ENCODE measurements around the gene MARK3. TPM values are rescaled to one million over a fixed set of nuclear protein-coding genes. Genes with fewer than 3 reads are reported as not detected.

The MARK3 gene
- total RNA-seq, 1 experiment from 2014 or later: 83.9 TPM

GRCh38 chr14:103495854-103496253, 110.6 kb downstream of the MARK3 start:
- no peaks in the 10 kb centered on the region for H3K9me3 ChIP-seq (replicated peaks)
- peaks cover 55% of the 10 kb centered on the region for H3K36me3 ChIP-seq
- no peak overlapping the region for H3K4me3 ChIP-seq
- H3K27me3 ChIP-seq: no peaks in the 10 kb centered on the region
- no peaks in the 10 kb centered on the region for H3K4me1 ChIP-seq
- no peak overlapping the region for H3K27ac ChIP-seq
- DNase-seq: no peak

GRCh38 chr14:103496776-103497175, 111.6 kb downstream of the MARK3 start:
- Histone ChIP-seq H3K4me1 (no peaks in the 10 kb centered on the region), H3K27ac (no peak overlapping the region), H3K27me3 (no peaks in the 10 kb centered on the region), H3K4me3 (no peak overlapping the region), H3K36me3 (peaks cover 58% of the 10 kb centered on the region), H3K9me3 (replicated peaks) (no peaks in the 10 kb centered on the region)
- DNase-seq: no peak

- Histone ChIP-seq H3K27me3 (no peaks in the 10 kb centered on the region), H3K27ac (no peak overlapping the region), H3K36me3 (peaks cover 62% of the 10 kb centered on the region), H3K4me3 (no peak overlapping the region), H3K9me3 (replicated peaks) (no peaks in the 10 kb centered on the region), H3K4me1 (no peaks in the 10 kb centered on the region)
- no peak for DNase-seq
These were observed 114.5 kb downstream of the MARK3 start for GRCh38 chr14:103499709-103500108.

- H3K36me3 ChIP-seq: peaks cover 62% of the 10 kb centered on the region
- DNase-seq: peak; percentile 88 to 94
These were observed 115.2 kb downstream of the MARK3 start for GRCh38 chr14:103500148-103500990.

GRCh38 chr14:103501041-103501870, 116.0 kb downstream of the MARK3 start:
- Histone ChIP-seq H3K27me3 (no peaks in the 10 kb centered on the region), H3K4me3 (no peak overlapping the region), H3K4me1 (no peaks in the 10 kb centered on the region), H3K9me3 (replicated peaks) (no peaks in the 10 kb centered on the region), H3K27ac (no peak overlapping the region), H3K36me3 (peaks cover 62% of the 10 kb centered on the region)
- peak in 1 of 2 experiments; percentile 26 for DNase-seq

More at GRCh38 chr14:103500148-103500990, 115.2 kb downstream of the MARK3 start:
- no peak overlapping the region for H3K4me3 ChIP-seq
- no peaks in the 10 kb centered on the region for H3K27me3 ChIP-seq
- no peak overlapping the region for H3K27ac ChIP-seq
- H3K9me3 ChIP-seq (replicated peaks): no peaks in the 10 kb centered on the region
- H3K4me1 ChIP-seq: no peaks in the 10 kb centered on the region

- Histone ChIP-seq H3K27ac (no peak overlapping the region), H3K9me3 (replicated peaks) (no peaks in the 10 kb centered on the region), H3K4me3 (no peak overlapping the region), H3K4me1 (no peaks in the 10 kb centered on the region), H3K36me3 (peaks cover 58% of the 10 kb centered on the region), H3K27me3 (no peaks in the 10 kb centered on the region)
- no peak for DNase-seq
These were observed 116.9 kb downstream of the MARK3 start for GRCh38 chr14:103501921-103502669.

GRCh38 chr14:103502877-103503276, 117.7 kb downstream of the MARK3 start:
- Histone ChIP-seq H3K4me3 (no peak overlapping the region), H3K4me1 (no peaks in the 10 kb centered on the region), H3K27ac (no peak overlapping the region), H3K27me3 (no peaks in the 10 kb centered on the region), H3K36me3 (peaks cover 57% of the 10 kb centered on the region), H3K9me3 (replicated peaks) (no peaks in the 10 kb centered on the region)
- DNase-seq: no peak

- Histone ChIP-seq H3K36me3 (peaks cover 54% of the 10 kb centered on the region), H3K4me1 (no peaks in the 10 kb centered on the region), H3K27me3 (no peaks in the 10 kb centered on the region), H3K27ac (no peak overlapping the region), H3K9me3 (replicated peaks) (no peaks in the 10 kb centered on the region), H3K4me3 (no peak overlapping the region)
- DNase-seq: no peak
These were observed 118.1 kb downstream of the MARK3 start for GRCh38 chr14:103503296-103503695.

GRCh38 chr14:103504991-103505565, 119.9 kb downstream of the MARK3 start:
- Histone ChIP-seq H3K27ac (no peak overlapping the region), H3K36me3 (peaks cover 45% of the 10 kb centered on the region), H3K4me1 (no peaks in the 10 kb centered on the region), H3K4me3 (no peak overlapping the region), H3K9me3 (replicated peaks) (no peaks in the 10 kb centered on the region), H3K27me3 (no peaks in the 10 kb centered on the region)
- DNase-seq: no peak

GRCh38 chr14:103507751-103508150, 122.5 kb downstream of the MARK3 start:
- Histone ChIP-seq H3K4me1 (no peaks in the 10 kb centered on the region), H3K36me3 (peaks cover 31% of the 10 kb centered on the region), H3K4me3 (no peak overlapping the region), H3K27me3 (no peaks in the 10 kb centered on the region), H3K27ac (no peak overlapping the region), H3K9me3 (replicated peaks) (no peaks in the 10 kb centered on the region)
- DNase-seq: no peak

- DNase-seq: no peak
- Histone ChIP-seq H3K4me1 (no peaks in the 10 kb centered on the region), H3K27me3 (no peaks in the 10 kb centered on the region), H3K36me3 (peaks cover 27% of the 10 kb centered on the region), H3K27ac (no peak overlapping the region), H3K4me3 (no peak overlapping the region), H3K9me3 (replicated peaks) (no peaks in the 10 kb centered on the region)
These were observed 123.5 kb downstream of the MARK3 start for GRCh38 chr14:103508521-103509329.

- Histone ChIP-seq H3K4me3 (no peak overlapping the region), H3K27me3 (no peaks in the 10 kb centered on the region), H3K9me3 (replicated peaks) (no peaks in the 10 kb centered on the region), H3K4me1 (no peaks in the 10 kb centered on the region), H3K36me3 (peaks cover 16% of the 10 kb centered on the region), H3K27ac (no peak overlapping the region)
- DNase-seq: no peak
These were observed 124.9 kb downstream of the MARK3 start for GRCh38 chr14:103509864-103510723.
